Activated naive CD4-positive, alpha-beta T cell treated with anti-CD3 and anti-CD28 coated beads for 36 hours (primary cell): Measurements from ENCODE around the gene SPTBN4. TPM values are rescaled to one million over a fixed set of nuclear protein-coding genes. Genes with fewer than 3 reads are reported as not detected.

Experiments used
- CTCF ChIA-PET: fragments of 350-600 bp; sonication (Branson Sonifier 250); formaldehyde crosslinking; loops from one replicate; lab custom pipeline; 2021; ENCODE audit warnings: antibody characterized with exemption; lab: Charles Lee
- DNase-seq: peaks from one replicate; pipeline ENCODE4 v3.0.0-alpha.2; 2020
- H3K27ac Mint-ChIP-seq: one replicate; pipeline ENCODE4 v1.8.0; 2021; ENCODE audit warnings: mild to moderate bottlenecking, mixed read lengths
- H3K27me3 Mint-ChIP-seq: one replicate; pipeline ENCODE4 v1.8.0; 2021; ENCODE audit warnings: low read depth, mixed read lengths
- H3K36me3 Mint-ChIP-seq: one replicate; pipeline ENCODE4 v1.8.0; 2021; ENCODE audit warnings: low read depth, mixed read lengths
- H3K4me1 Mint-ChIP-seq: one replicate; pipeline ENCODE4 v1.8.0; 2021; ENCODE audit warnings: low read depth, mixed read lengths
- H3K4me3 Mint-ChIP-seq: one replicate; pipeline ENCODE4 v1.8.0; 2021; ENCODE audit warnings: mild to moderate bottlenecking, moderate library complexity, mixed read lengths
- H3K9me3 Mint-ChIP-seq: one replicate; pipeline ENCODE4 v1.8.0; 2021; ENCODE audit warnings: mixed read lengths
- intact Hi-C: fragments of 100-400 bp; cut with micrococcal nuclease; formaldehyde crosslinking; loops from one replicate; pipeline ENCODE4 v1.15.1; 2023
- total RNA-seq, 2 experiments: library from RNA; stranded (reverse); gene quantifications; one replicate each; pipeline ENCODE4 v1.2.3, GENCODE V29; 2021

Gene SPTBN4
- 1 to 10 TPM in 1 of 2 experiments, under 1 TPM in 1; 0.91 to 1.1 TPM for total RNA-seq

GRCh38 chr19:40466985-40467734 is at the start of gene SPTBN4:
TSS of gene SPTBN4 (plus strand) at chr19:40467001. CDS start at chr19:40472622, 5,621 bp downstream.
- intact Hi-C loops: loop anchor here (1.0 to 10.0 kb wide), 4 partner anchors 46 to 322 kb away; partner anchors contain the start of genes C19orf47, COQ8B and PLD3
- Mint-ChIP-seq H3K27me3 (peaks cover 10% of the 10 kb centered on the region), H3K27ac (peak within 1 kb of the TSS; percentile 1), H3K9me3 (no peaks in the 10 kb centered on the region), H3K4me3 (peak within 1 kb of the TSS; percentile 78), H3K4me1 (peaks cover 26% of the 10 kb centered on the region), H3K36me3 (peaks cover 4% of the 10 kb centered on the region)
- CTCF ChIA-PET: interaction anchor here (0.6 to 1.1 kb wide), 2 partner anchors 9 to 24 kb away, joined by 3 read pairs; no protein-coding TSS in a partner anchor
- DNase-seq: no peak

GRCh38 chr19:40417643-40417981 is 49.2 kb upstream of the SPTBN4 start:
- Mint-ChIP-seq H3K4me3 (no peak overlapping the region), H3K9me3 (no peaks in the 10 kb centered on the region), H3K27ac (peak overlapping the region; percentile 34), H3K4me1 (peaks cover 16% of the 10 kb centered on the region), H3K27me3 (no peaks in the 10 kb centered on the region), H3K36me3 (peaks cover 5% of the 10 kb centered on the region)
- DNase-seq: no peak
- CTCF ChIA-PET: interaction anchor here (0.6 kb wide), 1 partner anchor 496 kb away, joined by 4 read pairs; no protein-coding TSS in a partner anchor
- intact Hi-C loops: no loop called here

GRCh38 chr19:40418040-40418439 is 48.8 kb upstream of the SPTBN4 start:
- no peak overlapping the region for H3K27ac Mint-ChIP-seq

GRCh38 chr19:40419066-40419612 is 47.7 kb upstream of the SPTBN4 start:
- Mint-ChIP-seq H3K36me3 (peaks cover 5% of the 10 kb centered on the region), H3K4me1 (peaks cover 22% of the 10 kb centered on the region), H3K4me3 (no peak overlapping the region), H3K27me3 (no peaks in the 10 kb centered on the region), H3K9me3 (no peaks in the 10 kb centered on the region), H3K27ac (no peak overlapping the region)
- DNase-seq: no peak
- CTCF ChIA-PET: interaction anchor here (0.6 to 2.8 kb wide), 4 partner anchors 15 to 124 kb away, joined by 3 to 15 read pairs (median 3); no protein-coding TSS in a partner anchor
- intact Hi-C loops: no loop called here

More at GRCh38 chr19:40418040-40418439, 48.8 kb upstream of the SPTBN4 start:
- H3K4me1 Mint-ChIP-seq: peaks cover 16% of the 10 kb centered on the region
- H3K9me3 Mint-ChIP-seq: no peaks in the 10 kb centered on the region
- no peak for DNase-seq
- H3K4me3 Mint-ChIP-seq: no peak overlapping the region
- H3K36me3 Mint-ChIP-seq: peaks cover 5% of the 10 kb centered on the region
- CTCF ChIA-PET: interaction anchor here (0.6 kb wide), 1 partner anchor 304 kb away, joined by 3 read pairs; no protein-coding TSS in a partner anchor
- intact Hi-C loops: no loop called here
- no peaks in the 10 kb centered on the region for H3K27me3 Mint-ChIP-seq

- H3K27ac Mint-ChIP-seq: no peak overlapping the region
- intact Hi-C loops: no loop called here
- H3K4me3 Mint-ChIP-seq: peak overlapping the region; percentile 52
- CTCF ChIA-PET: interaction anchor here (0.6 to 2.8 kb wide), 12 partner anchors 9 to 124 kb away, joined by 3 to 15 read pairs (median 6); partner anchors contain the start of gene BLVRB
- H3K27me3 Mint-ChIP-seq: no peaks in the 10 kb centered on the region
- no peaks in the 10 kb centered on the region for H3K9me3 Mint-ChIP-seq
- peaks cover 27% of the 10 kb centered on the region for H3K4me1 Mint-ChIP-seq
- DNase-seq: no peak
- peaks cover 9% of the 10 kb centered on the region for H3K36me3 Mint-ChIP-seq
Measured at GRCh38 chr19:40419780-40420179, 47.0 kb upstream of the SPTBN4 start.

- peak overlapping the region; percentile 94 for H3K27ac Mint-ChIP-seq
- intact Hi-C loops: no loop called here
- H3K27me3 Mint-ChIP-seq: no peaks in the 10 kb centered on the region
- no peaks in the 10 kb centered on the region for H3K9me3 Mint-ChIP-seq
- H3K4me3 Mint-ChIP-seq: peak overlapping the region; percentile 86
- DNase-seq: no peak
- peaks cover 28% of the 10 kb centered on the region for H3K4me1 Mint-ChIP-seq
- CTCF ChIA-PET: interaction anchor here (0.6 to 2.8 kb wide), 24 partner anchors 9 to 451 kb away, joined by 3 to 15 read pairs (median 4); partner anchors contain the start of genes BLVRB, C19orf47 and PLD3
- peaks cover 10% of the 10 kb centered on the region for H3K36me3 Mint-ChIP-seq
Measured at GRCh38 chr19:40420451-40420765, 46.4 kb upstream of the SPTBN4 start.

- intact Hi-C loops: loop anchor here (1.0 kb wide), 2 partner anchors 23 to 45 kb away; partner anchors contain the start of gene SERTAD3
- Mint-ChIP-seq H3K27ac (peak overlapping the region; percentile 94), H3K9me3 (no peaks in the 10 kb centered on the region), H3K4me3 (peak overlapping the region; percentile 86), H3K27me3 (no peaks in the 10 kb centered on the region), H3K4me1 (peaks cover 28% of the 10 kb centered on the region), H3K36me3 (peaks cover 12% of the 10 kb centered on the region)
- CTCF ChIA-PET: interaction anchor here (0.6 to 2.8 kb wide), 24 partner anchors 10 to 452 kb away, joined by 3 to 15 read pairs (median 4); partner anchors contain the start of genes BLVRB, C19orf47 and PLD3
- peak; percentile 84 for DNase-seq
Measured at GRCh38 chr19:40420766-40421765, 45.7 kb upstream of the SPTBN4 start.

GRCh38 chr19:40421993-40422747 is 44.6 kb upstream of the SPTBN4 start:
- peaks cover 12% of the 10 kb centered on the region for H3K36me3 Mint-ChIP-seq
- H3K4me1 Mint-ChIP-seq: peaks cover 27% of the 10 kb centered on the region
- no peaks in the 10 kb centered on the region for H3K27me3 Mint-ChIP-seq
- no peaks in the 10 kb centered on the region for H3K9me3 Mint-ChIP-seq
- CTCF ChIA-PET: interaction anchor here (0.6 to 2.8 kb wide), 6 partner anchors 12 to 21 kb away, joined by 4 to 15 read pairs (median 8); no protein-coding TSS in a partner anchor
- H3K4me3 Mint-ChIP-seq: peak overlapping the region; percentile 86
- H3K27ac Mint-ChIP-seq: peak overlapping the region; percentile 94
- DNase-seq: no peak
- intact Hi-C loops: loop anchor here (1.0 kb wide), 2 partner anchors 22 to 44 kb away; partner anchors contain the start of gene SERTAD3

- peak overlapping the region; percentile 94 for H3K27ac Mint-ChIP-seq
- H3K36me3 Mint-ChIP-seq: peaks cover 12% of the 10 kb centered on the region
- H3K4me3 Mint-ChIP-seq: peak overlapping the region; percentile 86
- intact Hi-C loops: no loop called here
- no peaks in the 10 kb centered on the region for H3K27me3 Mint-ChIP-seq
- peaks cover 22% of the 10 kb centered on the region for H3K4me1 Mint-ChIP-seq
- no peaks in the 10 kb centered on the region for H3K9me3 Mint-ChIP-seq
- CTCF ChIA-PET: interaction anchor here (1.2 kb wide), 1 partner anchor 15 kb away, joined by 3 read pairs; no protein-coding TSS in a partner anchor
- no peak for DNase-seq
Measured at GRCh38 chr19:40422748-40423566, 43.8 kb upstream of the SPTBN4 start.

GRCh38 chr19:40423938-40424337 is 42.9 kb upstream of the SPTBN4 start:
- DNase-seq: no peak
- Mint-ChIP-seq H3K27ac (peak overlapping the region; percentile 75), H3K9me3 (no peaks in the 10 kb centered on the region), H3K27me3 (no peaks in the 10 kb centered on the region), H3K4me1 (peaks cover 22% of the 10 kb centered on the region), H3K36me3 (peaks cover 12% of the 10 kb centered on the region), H3K4me3 (peak overlapping the region; percentile 30)
- intact Hi-C loops: loop anchor here (2.0 kb wide), 2 partner anchors 139 to 191 kb away; partner anchors contain the start of gene AKT2
- CTCF ChIA-PET: interaction anchor here (0.6 to 1.2 kb wide), 4 partner anchors 14 to 227 kb away, joined by 3 to 4 read pairs (median 3); no protein-coding TSS in a partner anchor
